LHCN-M2 (cell line): Measurements from ENCODE around the gene VPS13C. TPM values are rescaled to one million over a fixed set of nuclear protein-coding genes. Genes with fewer than 3 reads are reported as not detected.

Experiments used
- DNase-seq: peaks from one replicate; pipeline ENCODE4 v3.0.0-alpha.2; 2012; ENCODE audit warnings: low read depth
- total RNA-seq: library from RNA; depleted of rRNA; stranded (reverse); fragments of >200 nt; gene quantifications from 2 replicates; pipeline ENCODE4 v1.2.3, GENCODE V29; 2014; rRNA removed

Gene VPS13C
- total RNA-seq, 1 experiment from 2014 or later, result 35.4 TPM

DNA sequence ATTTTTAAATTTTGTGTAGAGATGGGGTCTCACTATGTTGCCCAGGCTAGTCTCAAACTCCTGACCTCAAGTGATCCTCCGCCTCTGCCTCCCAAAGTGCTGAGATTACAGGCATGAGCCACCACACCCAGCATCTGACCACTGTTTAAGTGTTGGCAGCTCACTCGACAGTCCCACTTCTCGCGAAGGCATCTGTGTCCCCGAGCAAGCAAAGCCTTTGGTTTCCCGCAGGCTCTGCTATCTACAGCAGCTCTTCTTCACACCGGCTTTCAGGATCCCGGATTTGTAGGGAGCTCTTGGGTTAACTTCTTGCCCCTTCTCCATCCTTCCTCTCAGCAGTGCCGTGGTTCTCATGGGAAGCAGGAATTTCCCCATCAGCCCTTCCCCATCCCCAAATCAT, 240.9 kb downstream of the VPS13C start:
- no peak for DNase-seq

DNA sequence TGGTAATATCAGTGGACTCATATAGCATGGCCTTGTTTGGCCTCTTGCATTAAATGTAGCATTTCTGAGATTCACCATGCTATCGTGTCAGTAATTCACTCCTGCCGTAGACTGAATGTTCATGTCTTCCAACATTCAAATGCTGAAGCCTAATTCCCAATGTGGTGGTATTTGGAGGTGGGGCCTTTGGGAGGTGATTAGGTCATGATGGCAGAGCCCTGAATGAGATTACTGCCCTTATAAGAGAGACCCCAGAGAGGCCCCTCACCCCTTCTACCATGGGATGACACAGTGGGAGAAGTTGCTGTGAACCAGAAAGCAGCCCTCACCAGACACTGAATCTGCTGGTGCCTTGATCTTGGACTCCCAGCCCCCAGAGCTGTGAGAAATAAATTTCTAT, 241.4 kb downstream of the VPS13C start:
- DNase-seq, result no peak

GRCh38 chr15:61816856-61817255, 243.4 kb downstream of the VPS13C start:
- no peak for DNase-seq

- no peak for DNase-seq
These were observed 244.7 kb downstream of the VPS13C start for GRCh38 chr15:61815356-61816083.

- no peak for DNase-seq
These were observed 247.8 kb downstream of the VPS13C start for GRCh38 chr15:61812476-61812875.

- no peak for DNase-seq
These were observed 248.3 kb downstream of the VPS13C start for GRCh38 chr15:61811952-61812351.

DNA sequence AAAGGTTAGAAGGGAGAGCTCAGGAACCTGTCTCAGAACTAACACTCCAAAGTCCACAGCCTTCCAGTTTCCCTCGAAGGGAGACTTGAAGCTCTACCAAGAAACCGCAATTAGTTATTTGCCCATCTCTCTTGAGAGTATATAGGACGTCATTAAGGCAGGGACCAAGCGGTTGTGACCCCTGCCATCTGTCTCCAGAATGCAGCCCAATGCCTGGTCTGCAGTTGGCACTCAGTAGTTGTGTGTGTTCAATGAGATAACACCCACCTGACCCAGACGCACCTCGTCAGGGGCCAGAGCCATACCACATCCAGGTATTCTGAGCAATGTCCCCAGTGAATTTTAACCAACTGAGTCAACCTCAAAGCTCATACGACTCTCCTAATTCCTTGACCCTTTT, 251.0 kb downstream of the VPS13C start:
- DNase-seq, result no peak

- DNase-seq, result no peak
These were observed 252.8 kb downstream of the VPS13C start for GRCh38 chr15:61807281-61807929.

Other genes starting within 250 kb of the VPS13C start
- gene C2CD4A, start 6.5 kb upstream of the VPS13C start, total RNA-seq, result not detected in 2 replicates
- not detected in 2 replicates for gene C2CD4B, start 104.8 kb upstream of the VPS13C start, total RNA-seq